NK-92 treated with Interleukin-12 subunit alpha and Interleukin-12 subunit beta, amount 100 ng/mL, for 24 hours (cell line): ENCODE measurements around the gene DPH6.

Source experiments
- DNase-seq: peaks from one replicate; lab custom pipeline; 2025; lab: John Stamatoyannopoulos, UW

Gene DPH6

GRCh38 chr15:35540885-35541284 lies 5.1 kb downstream of the DPH6 start:
- DNase-seq, result no peak

GRCh38 chr15:35540021-35540420 lies 5.9 kb downstream of the DPH6 start:
- no peak for DNase-seq

- no peak for DNase-seq
Observed at GRCh38 chr15:35535365-35535916, 10.5 kb downstream of the DPH6 start.

- no peak for DNase-seq
Observed at GRCh38 chr15:35533130-35534110, 12.5 kb downstream of the DPH6 start.

GRCh38 chr15:35530698-35531097 lies 15.3 kb downstream of the DPH6 start:
- DNase-seq, result no peak

DNA sequence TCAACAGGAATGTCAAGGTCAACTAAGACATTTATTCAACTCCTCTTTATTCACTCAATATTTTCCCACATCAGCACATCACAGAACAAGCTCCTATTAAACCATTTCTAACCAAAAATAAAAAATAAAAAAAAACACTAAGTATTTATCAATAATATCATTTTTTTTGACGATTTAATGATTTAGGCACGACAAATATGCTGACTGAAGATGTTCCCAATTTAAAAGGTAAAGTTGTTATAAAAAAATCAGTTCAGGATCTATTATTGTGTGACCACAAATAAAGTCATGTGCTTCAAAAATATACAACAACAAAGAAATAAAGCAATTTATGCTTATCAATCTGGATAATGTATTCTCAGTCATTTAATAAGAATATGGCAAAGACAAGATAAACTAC lies 16.2 kb downstream of the DPH6 start:
- no peak for DNase-seq

- DNase-seq, result no peak
Observed at GRCh38 chr15:35522061-35522460, 23.9 kb downstream of the DPH6 start.

DNA sequence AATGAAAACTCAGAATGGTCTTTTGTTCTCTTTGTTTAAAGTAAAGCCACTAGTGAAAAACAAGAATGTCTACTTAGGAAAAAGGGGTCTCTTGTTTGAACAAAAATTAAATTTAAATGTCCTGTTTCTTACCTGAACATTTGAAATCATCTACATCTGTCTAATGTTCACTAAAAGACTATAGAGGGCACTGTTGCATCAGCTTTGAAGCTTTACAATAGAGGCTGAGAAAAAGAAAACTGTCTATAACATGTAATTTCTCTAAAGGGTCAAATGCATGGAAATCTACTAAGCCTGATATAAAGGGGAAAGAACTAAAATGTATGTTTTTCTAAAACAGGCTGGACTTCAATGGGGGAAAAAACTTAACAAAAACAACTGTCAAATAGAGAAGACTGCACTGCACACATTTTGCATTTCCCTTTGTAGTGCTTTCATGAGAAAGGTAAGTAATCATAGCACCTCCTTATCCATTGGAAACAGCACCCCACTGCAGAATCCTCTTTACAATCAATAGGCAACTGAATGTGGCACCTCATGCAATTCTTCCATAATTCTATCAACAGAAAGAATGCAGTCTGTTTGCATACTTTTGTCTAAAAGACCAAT lies 26.3 kb downstream of the DPH6 start:
- no peak for DNase-seq

- DNase-seq, result no peak
Observed at GRCh38 chr15:35519052-35519451, 26.9 kb downstream of the DPH6 start.

- no peak for DNase-seq
Observed at GRCh38 chr15:35514759-35515158, 31.2 kb downstream of the DPH6 start.

DNA sequence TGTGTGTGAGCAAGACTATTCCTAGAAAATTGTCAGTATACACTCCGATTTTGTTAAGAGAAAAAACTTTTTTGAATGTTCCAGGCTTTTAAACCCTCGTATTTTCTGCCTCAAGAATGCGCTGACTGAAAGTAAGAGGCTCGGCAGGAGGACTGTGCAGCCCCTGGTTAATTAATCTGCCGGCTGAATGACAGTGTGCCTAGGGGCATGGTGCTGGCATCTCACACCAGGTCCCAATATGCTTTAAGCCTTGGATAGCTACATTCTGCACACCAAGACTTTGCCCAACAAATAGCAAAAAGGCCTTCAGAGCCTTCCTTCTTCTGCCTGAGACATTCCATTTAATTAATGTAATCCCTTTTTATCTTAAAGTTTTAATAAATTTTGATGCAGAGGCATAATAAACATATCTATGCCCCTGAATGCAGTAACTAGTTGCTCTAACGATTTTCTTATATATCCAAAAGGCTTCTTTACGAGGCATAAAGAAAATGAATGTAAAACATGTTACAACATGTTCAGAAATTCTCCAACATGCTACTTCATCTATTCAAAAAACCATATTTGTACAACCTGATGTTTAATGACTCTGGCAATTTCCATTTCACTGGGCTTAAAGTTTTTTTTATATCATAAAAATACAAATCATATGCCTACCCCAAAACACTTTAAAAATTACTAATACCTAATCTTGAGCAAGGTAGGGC lies 37.9 kb downstream of the DPH6 start:
- no peak for DNase-seq

DNA sequence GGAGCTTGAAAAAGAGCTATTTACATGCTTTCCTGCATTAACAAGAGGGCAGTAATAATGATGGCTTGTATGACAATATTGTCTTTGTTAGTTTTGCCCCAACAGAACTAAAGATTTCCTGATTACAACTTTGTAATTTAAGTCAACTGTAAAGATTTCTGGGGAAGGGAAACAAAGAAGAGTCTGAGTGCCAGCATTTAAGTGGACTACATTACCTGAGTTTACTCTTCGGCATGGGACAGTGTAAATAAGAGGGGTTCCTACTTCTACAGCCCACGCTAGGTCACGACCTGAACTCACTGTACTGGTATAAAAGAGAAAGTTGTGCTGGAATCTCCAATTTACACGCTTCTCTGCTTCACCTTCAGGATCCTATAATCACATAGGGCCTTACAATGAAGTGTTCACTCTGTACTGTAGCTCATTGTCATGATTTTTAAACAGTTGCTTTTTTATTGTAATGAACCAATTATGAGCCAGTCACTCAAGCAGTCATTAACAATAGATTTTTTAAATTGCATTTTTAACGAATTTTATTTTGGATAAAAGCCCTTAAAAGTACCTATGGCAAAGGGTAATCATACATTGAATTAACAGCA lies 39.6 kb downstream of the DPH6 start:
- no peak for DNase-seq

- DNase-seq, result no peak
Observed at GRCh38 chr15:35505809-35506208, 40.2 kb downstream of the DPH6 start.

DNA sequence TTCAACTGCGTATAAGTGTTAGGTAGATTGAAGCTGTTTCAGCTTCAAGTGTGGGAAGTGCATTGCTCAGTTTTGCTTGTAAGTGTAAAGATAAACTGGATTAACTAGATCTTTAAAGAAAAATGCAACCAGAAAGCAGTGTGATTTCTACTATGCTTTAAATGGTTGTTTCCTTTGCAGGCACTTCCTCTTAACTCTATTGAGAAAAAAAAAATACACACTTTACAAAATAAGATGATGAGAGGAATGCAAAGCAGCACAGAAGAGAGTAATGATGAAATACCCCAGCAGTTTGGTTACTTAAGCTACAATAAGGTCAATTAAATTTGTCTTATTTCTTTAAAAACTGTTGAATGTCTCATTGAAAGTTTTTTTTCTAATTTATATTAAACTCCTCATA lies 40.8 kb downstream of the DPH6 start:
- no peak for DNase-seq

GRCh38 chr15:35499723-35500122 lies 46.2 kb downstream of the DPH6 start:
- no peak for DNase-seq

DNA sequence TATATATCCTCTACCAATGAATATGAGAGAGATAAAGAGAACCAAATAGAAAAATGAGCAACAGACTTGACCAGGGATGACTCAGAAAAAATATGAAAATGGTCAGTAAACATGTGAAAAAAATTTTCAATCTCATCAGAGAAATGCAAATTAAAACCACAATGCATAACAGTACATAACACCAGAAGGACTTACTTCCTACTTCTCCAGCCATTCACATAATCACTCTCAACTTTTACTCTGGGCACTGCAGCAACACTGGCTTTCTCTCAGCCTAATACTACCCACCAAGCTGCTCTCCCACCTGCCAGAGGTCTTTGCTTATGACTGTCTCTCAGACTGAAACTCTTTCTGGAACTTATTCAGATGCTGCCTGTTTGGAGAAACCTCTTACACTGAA lies 49.4 kb downstream of the DPH6 start:
- no peak for DNase-seq

DNA sequence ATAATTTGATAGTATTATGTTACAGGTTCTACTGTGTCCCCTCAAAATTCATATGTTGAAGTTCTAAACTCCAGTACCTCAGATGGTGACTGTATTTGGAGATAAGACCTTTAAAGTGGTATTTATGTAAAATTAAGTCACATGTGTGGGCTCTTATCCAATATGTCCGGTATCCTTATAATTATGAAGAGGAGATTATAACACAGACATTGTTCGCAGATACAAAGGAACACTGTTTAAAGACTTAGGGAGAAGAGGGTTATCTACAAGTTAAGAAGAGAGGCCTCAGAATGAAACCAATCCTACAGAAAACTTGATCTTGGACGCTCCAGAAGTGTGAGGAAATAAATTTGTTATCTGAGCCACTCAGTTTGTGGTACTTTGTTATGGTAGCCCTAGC lies 50.9 kb downstream of the DPH6 start:
- no peak for DNase-seq

GRCh38 chr15:35491999-35492398 lies 54.0 kb downstream of the DPH6 start:
- DNase-seq, result no peak

- DNase-seq, result no peak
Observed at GRCh38 chr15:35491173-35491572, 54.8 kb downstream of the DPH6 start.

DNA sequence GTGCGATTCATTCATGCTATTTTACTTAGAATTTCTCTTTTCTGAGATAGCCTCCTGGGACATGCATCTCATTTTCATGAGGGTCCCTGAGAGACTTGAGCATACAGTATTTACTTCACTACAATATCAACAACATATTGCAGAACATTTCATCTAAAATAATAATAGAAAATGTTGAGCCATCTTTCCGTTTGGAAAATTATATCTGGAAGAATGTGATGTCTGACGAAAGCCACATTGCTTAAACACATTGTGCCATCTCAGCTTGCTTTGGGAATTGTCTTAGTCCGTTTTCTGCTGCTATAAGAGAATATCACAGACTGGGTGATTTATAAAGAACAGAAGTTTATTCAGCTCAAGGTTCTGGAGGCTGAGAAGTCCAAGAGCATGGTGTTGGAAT lies 55.5 kb downstream of the DPH6 start:
- no peak for DNase-seq

GRCh38 chr15:35487417-35487816 lies 58.5 kb downstream of the DPH6 start:
- DNase-seq, result no peak

GRCh38 chr15:35486296-35486695 lies 59.7 kb downstream of the DPH6 start:
- no peak for DNase-seq
